OCI-LY7 (cell line): ENCODE data around the gene STAT2. TPM values are rescaled to one million over a fixed set of nuclear protein-coding genes. Genes with fewer than 3 reads are reported as not detected.
"Not testable (repeated sequence)": the region's sequence is repeated elsewhere in the genome, so short reads cannot be mapped to it uniquely, and the experiment has no call there.

Experiments used
- Bru-seq: library from RNA; stranded (reverse); fragments of 400-500 nt; gene quantifications from one replicate; lab custom pipeline; 2021; lab: Mats Ljungman, UMichigan
- BruChase-seq, 2 experiments: library from RNA; stranded (reverse); fragments of 400-500 nt; gene quantifications; one replicate each; lab custom pipeline; 2021; lab: Mats Ljungman, UMichigan
- BruUV-seq: library from RNA; stranded (reverse); fragments of 400-500 nt; replicated peaks from 2 replicates; lab custom pipeline; 2021; lab: Mats Ljungman, UMichigan
- CTCF ChIA-PET: fragments of 300-600 bp; sonication (Branson Sonifier 250); formaldehyde crosslinking; loops from one replicate; lab custom pipeline; 2022; ENCODE audit warnings: antibody characterized with exemption; ENCODE audit not compliant: unreplicated experiment; lab: Charles Lee
- POLR2A ChIA-PET: fragments of 300-600 bp; sonication (Branson Sonifier 250); formaldehyde crosslinking; loops from one replicate; lab custom pipeline; 2022; ENCODE audit warnings: antibody characterized with exemption; lab: Charles Lee
- DNase-seq: peaks from one replicate; pipeline ENCODE4 v3.0.0-alpha.2; 2015; ENCODE audit warnings: low spot score
- H2AFZ ChIP-seq: fragments of 200-600 bp; sonication (generic), shearing (Covaris generic); 2 replicates; pipeline ENCODE4 v1.6.1; 2014; ENCODE audit warnings: mild to moderate bottlenecking, antibody characterized with exemption, low read length, moderate library complexity
- H3K27ac ChIP-seq: fragments of 200-600 bp; sonication (generic); 2 replicates; pipeline ENCODE4 v1.5.1; 2014; ENCODE audit warnings: mixed run types, low read depth, mild to moderate bottlenecking, moderate library complexity, low read length, inconsistent platforms; ENCODE audit not compliant: poor library complexity, severe bottlenecking
- H3K36me3 ChIP-seq: fragments of 200-600 bp; sonication (generic); 2 replicates; pipeline ENCODE4 v1.6.1; 2014; ENCODE audit warnings: mild to moderate bottlenecking, antibody characterized with exemption, low read length, moderate library complexity, mixed read lengths; ENCODE audit not compliant: insufficient read depth
- H3K4me1 ChIP-seq: fragments of 200-600 bp; sonication (generic); 2 replicates; pipeline ENCODE4 v1.5.1; 2014; ENCODE audit warnings: mild to moderate bottlenecking, low read length; ENCODE audit not compliant: insufficient read depth, poor library complexity, severe bottlenecking
- H3K4me2 ChIP-seq: fragments of 200-600 bp; sonication (generic); 2 replicates; pipeline ENCODE4 v1.6.1; 2014; ENCODE audit warnings: mild to moderate bottlenecking, low read length
- H3K4me3 ChIP-seq: fragments of 200-600 bp; sonication (generic); 2 replicates; pipeline ENCODE4 v1.5.1; 2014; ENCODE audit warnings: mild to moderate bottlenecking, low read depth, low read length; ENCODE audit not compliant: poor library complexity, severe bottlenecking
- H3K79me2 ChIP-seq: fragments of 200-600 bp; sonication (generic); 2 replicates; pipeline ENCODE4 v1.6.1; 2016; ENCODE audit warnings: low read depth, mild to moderate bottlenecking, low read length, moderate library complexity, mixed read lengths; ENCODE audit not compliant: insufficient read depth
- H3K9me2 ChIP-seq: fragments of 200-600 bp; sonication (generic); 2 replicates; pipeline ENCODE4 v1.6.1; 2016; ENCODE audit warnings: mild to moderate bottlenecking, low read length, mixed read lengths; ENCODE audit not compliant: insufficient read depth
- H3K9me3 ChIP-seq: fragments of 200-600 bp; sonication (generic); 2 replicates; pipeline ENCODE4 v1.6.1; 2014; ENCODE audit warnings: mild to moderate bottlenecking, mixed run types, low read length, mixed read lengths
- H4K20me1 ChIP-seq: fragments of 200-600 bp; sonication (generic); 2 replicates; pipeline ENCODE4 v1.6.1; 2014; ENCODE audit warnings: mild to moderate bottlenecking, antibody characterized with exemption, low read length, moderate library complexity, mixed read lengths; ENCODE audit not compliant: insufficient read depth
- CTCF ChIP-seq: fragments of 200-600 bp; sonication (generic); conservative IDR thresholded peaks from 2 replicates; pipeline ENCODE4 v1.5.1; 2014; ENCODE audit warnings: mild to moderate bottlenecking, antibody characterized with exemption, low read length, moderate library complexity, mixed read lengths
- EZH2phosphoT487 ChIP-seq: fragments of 200-600 bp; sonication (generic); IDR thresholded peaks from 2 replicates; pipeline ENCODE4 v1.6.1; 2018; ENCODE audit warnings: low read depth, borderline replicate concordance, mild to moderate bottlenecking, mixed run types, antibody characterized with exemption, low read length, moderate library complexity, mixed read lengths
- intact Hi-C: fragments of 100-400 bp; cut with micrococcal nuclease; formaldehyde crosslinking; loops from one replicate; pipeline ENCODE4 v1.10.0; 2022; ENCODE audit not compliant: unreplicated experiment
- long read RNA-seq: library from polyadenylated mRNA; stranded (forward); transcript quantifications from one replicate; pipeline ENCODE4 v2.0.0, GENCODE V29; 2022
- total RNA-seq, 2 experiments: library from RNA; depleted of rRNA in 1 of 2; stranded (reverse); fragments of >200 nt in 1 of 2; shearing (Covaris generic) in 1 of 2; gene quantifications; 2 replicates each; pipeline ENCODE4 v1.2.3, GENCODE V29; 2014 to 2022

Gene STAT2
- total RNA-seq (2014; rRNA removed; shearing (Covaris generic)) (75.3 and 89.0 TPM in 2 replicates), total RNA-seq (2022) (126 and 135 TPM in 2 replicates), Bru-seq, nascent RNA (percentile 68 among the genes with signal in this experiment), BruChase-seq, experiment 1, labeled RNA remaining after a 6-hour chase (percentile 85 among the genes with signal in this experiment), BruChase-seq, experiment 2, labeled RNA remaining after a 2-hour chase (percentile 82 among the genes with signal in this experiment)
- long read RNA-seq, partial matches to known transcripts: 12 of 25 reads
- long read RNA-seq, other reads (novel, unspliced or antisense): 12 of 25 reads

GRCh38 chr12:56359851-56360767 lies at the start of gene STAT2:
TSS of gene STAT2 (minus strand) at chr12:56360107. CDS start at chr12:56356571, 3,536 bp downstream.
- peaks cover 13% of the 10 kb centered on the region for H3K36me3 ChIP-seq
- BruUV-seq: no TSS peak
- H3K4me3 ChIP-seq: peak within 1 kb of the TSS; percentile 95
- ChIA-PET POLR2A (interaction anchor here (0.6 to 7.6 kb wide), 32 partner anchors 10 to 973 kb away, joined by 3 to 116 read pairs (median 4); partner anchors contain the start of genes CNPY2, ESYT1, IL23A and ORMDL2), CTCF (interaction anchor here (0.6 to 3.1 kb wide), 12 partner anchors 13 to 232 kb away, joined by 3 to 21 read pairs (median 4); partner anchors contain the start of genes ESYT1, IL23A and TIMELESS)
- peaks cover 29% of the 10 kb centered on the region for H3K79me2 ChIP-seq
- DNase-seq: peak; percentile 100
- H3K27ac ChIP-seq: peak within 1 kb of the TSS; percentile 53
- intact Hi-C loops: loop anchor here (1.0 to 2.0 kb wide), 5 partner anchors 15 to 104 kb away; partner anchors contain the start of genes IL23A and TIMELESS
- H2AFZ ChIP-seq: peak within 1 kb of the TSS; percentile 54; the same call in 1 of the 2 replicates
- peak within 1 kb of the TSS; percentile 91 for H3K4me2 ChIP-seq
- H3K9me3 ChIP-seq: no peaks in the 10 kb centered on the region
- H3K4me1 ChIP-seq: peaks cover 39% of the 10 kb centered on the region
- no peaks in the 10 kb centered on the region for H3K9me2 ChIP-seq
- TF ChIP-seq CTCF (no peak), EZH2phosphoT487 (no peak)
- no peaks in the 10 kb centered on the region for H4K20me1 ChIP-seq

DNA sequence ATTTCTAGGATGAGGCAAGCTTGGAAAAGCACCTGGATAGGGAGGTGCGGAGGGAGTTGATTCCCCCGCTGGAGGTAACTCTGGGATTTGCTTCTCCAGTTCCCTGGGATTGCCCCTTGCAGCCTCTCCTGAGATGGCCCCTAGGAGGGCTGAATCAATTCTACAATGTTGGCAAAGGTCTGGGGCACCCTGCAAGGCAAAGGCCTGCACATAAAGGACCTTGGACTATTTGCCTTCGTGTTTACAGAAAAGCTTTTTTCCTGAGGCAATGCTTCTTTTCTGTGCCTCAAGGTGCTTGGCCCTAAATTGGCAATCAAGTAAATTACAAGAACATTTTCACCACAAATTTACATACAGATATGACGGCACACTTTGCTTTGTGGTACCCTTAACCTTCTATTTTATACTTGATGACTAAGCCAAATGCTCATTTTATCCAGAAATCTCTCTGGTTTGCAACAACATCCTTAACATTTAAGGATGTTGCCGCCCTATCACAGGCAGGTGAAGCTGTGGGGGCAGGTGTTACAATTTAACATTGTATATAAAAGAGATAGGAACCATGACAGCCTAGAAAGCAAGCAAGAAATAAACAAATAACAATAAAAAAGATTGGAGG lies 49.0 kb upstream of the STAT2 start:
- Histone ChIP-seq H3K4me3 (no peak overlapping the region), H2AFZ (no peak overlapping the region), H3K79me2 (no peaks in the 10 kb centered on the region), H3K9me3 (no peaks in the 10 kb centered on the region), H4K20me1 (no peaks in the 10 kb centered on the region), H3K4me1 (no peaks in the 10 kb centered on the region), H3K36me3 (peaks cover 21% of the 10 kb centered on the region), H3K4me2 (no peak overlapping the region), H3K27ac (no peak overlapping the region), H3K9me2 (no peaks in the 10 kb centered on the region)
- no TSS peak for BruUV-seq
- no peak for TF ChIP-seq EZH2phosphoT487
- no peak for TF ChIP-seq CTCF
- DNase-seq: no peak
- intact Hi-C loops: no loop called here
- POLR2A ChIA-PET: interaction anchor here (1.3 kb wide), 1 partner anchor 50 kb away, joined by 3 read pairs; no protein-coding TSS in a partner anchor
- CTCF ChIA-PET: no interaction called here

DNA sequence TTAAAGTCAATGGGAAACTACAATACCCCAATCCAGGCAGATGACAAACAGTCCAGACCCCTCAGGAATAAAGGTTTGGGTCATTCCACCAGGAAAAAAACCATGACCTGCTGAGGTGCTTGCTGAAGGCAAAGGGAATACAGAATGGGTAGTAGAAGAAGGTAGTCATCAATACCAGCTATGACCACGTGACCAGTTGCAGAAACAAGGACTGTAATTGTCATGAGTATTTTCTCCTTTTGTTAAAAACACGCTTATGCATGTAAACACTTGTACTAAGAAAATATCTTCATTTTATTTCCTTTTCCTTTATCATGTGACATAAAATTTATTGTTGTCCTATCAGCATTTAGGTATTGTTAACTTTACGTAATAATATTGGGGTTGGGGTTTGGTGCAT lies 44.3 kb upstream of the STAT2 start:
- DNase-seq, H3K79me2 ChIP-seq, BruUV-seq, H3K9me2 ChIP-seq, CTCF ChIA-PET, H2AFZ ChIP-seq, H3K36me3 ChIP-seq, H3K4me1 ChIP-seq, POLR2A ChIA-PET, intact Hi-C loops, H3K4me2 ChIP-seq, H4K20me1 ChIP-seq, H3K9me3 ChIP-seq, H3K27ac ChIP-seq, H3K4me3 ChIP-seq: not testable (repeated sequence)

DNA sequence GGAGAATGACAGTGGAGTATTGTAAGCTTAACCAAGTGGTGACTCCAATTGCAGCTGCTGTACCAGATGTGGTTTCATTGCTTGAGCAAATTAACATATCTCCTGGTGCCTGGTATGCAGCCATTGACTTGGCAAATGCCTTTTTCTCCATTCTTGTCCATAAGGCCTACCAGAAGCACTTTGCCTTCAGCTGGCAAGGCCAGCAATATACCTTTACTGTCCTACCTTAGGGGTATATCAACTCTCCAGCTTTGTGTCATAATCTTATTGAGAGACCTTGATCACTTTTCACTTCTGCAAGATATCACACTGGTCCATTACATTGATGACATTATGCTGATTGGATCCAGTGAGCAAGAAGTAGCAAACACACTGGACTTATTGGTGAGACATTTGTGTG lies 41.7 kb upstream of the STAT2 start:
- H4K20me1 ChIP-seq, H2AFZ ChIP-seq, DNase-seq, BruUV-seq, H3K4me1 ChIP-seq, H3K9me2 ChIP-seq, intact Hi-C loops, H3K79me2 ChIP-seq, POLR2A ChIA-PET, H3K36me3 ChIP-seq, H3K4me3 ChIP-seq, H3K4me2 ChIP-seq, H3K9me3 ChIP-seq, H3K27ac ChIP-seq: not testable (repeated sequence)
- CTCF ChIA-PET: interaction anchor here (0.6 kb wide), 1 partner anchor 179 kb away, joined by 3 read pairs; no protein-coding TSS in a partner anchor
